ENCODE data around the gene ANXA1.

DNA sequence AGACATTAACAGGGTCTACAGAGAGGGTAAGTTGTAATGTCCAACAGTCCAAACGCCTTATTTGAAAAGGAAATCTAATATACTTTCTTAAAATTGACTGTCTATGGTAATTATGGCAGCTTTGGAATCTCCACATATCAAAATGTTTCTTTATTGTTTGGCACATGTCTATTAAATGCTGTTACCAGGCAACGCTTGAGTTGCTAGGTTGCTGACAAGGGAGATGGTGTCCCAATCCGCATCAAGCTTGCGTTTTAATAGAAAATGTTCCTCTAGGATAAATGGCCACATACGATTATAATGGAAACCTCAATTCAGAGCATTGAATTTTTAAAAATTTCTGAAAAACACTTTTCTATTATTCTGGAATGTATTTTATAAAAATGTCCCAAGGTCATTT is 9.2 kb downstream of the ANXA1 start:
- TF ChIP-seq POLR2A (IDR thresholded peaks at IDR 0.05) (no peak), EP300 (IDR thresholded peaks at IDR 0.05) (no peak)
- TF ChIP-seq, protein P1, sequence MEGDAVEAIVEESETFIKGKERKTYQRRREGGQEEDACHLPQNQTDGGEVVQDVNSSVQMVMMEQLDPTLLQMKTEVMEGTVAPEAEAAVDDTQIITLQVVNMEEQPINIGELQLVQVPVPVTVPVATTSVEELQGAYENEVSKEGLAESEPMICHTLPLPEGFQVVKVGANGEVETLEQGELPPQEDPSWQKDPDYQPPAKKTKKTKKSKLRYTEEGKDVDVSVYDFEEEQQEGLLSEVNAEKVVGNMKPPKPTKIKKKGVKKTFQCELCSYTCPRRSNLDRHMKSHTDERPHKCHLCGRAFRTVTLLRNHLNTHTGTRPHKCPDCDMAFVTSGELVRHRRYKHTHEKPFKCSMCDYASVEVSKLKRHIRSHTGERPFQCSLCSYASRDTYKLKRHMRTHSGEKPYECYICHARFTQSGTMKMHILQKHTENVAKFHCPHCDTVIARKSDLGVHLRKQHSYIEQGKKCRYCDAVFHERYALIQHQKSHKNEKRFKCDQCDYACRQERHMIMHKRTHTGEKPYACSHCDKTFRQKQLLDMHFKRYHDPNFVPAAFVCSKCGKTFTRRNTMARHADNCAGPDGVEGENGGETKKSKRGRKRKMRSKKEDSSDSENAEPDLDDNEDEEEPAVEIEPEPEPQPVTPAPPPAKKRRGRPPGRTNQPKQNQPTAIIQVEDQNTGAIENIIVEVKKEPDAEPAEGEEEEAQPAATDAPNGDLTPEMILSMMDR (IDR thresholded peaks at IDR 0.05), result no peak

Measured in stomach (tissue), 4 donors.